ENCODE results near the gene SEMA5A. TPM values are rescaled to one million over a fixed set of nuclear protein-coding genes. Genes with fewer than 3 reads are reported as not detected.

SEMA5A gene
- polyA plus RNA-seq, 1 of the 3 experiments (the other 2 are of a cell fraction) = 0.58 TPM

DNA sequence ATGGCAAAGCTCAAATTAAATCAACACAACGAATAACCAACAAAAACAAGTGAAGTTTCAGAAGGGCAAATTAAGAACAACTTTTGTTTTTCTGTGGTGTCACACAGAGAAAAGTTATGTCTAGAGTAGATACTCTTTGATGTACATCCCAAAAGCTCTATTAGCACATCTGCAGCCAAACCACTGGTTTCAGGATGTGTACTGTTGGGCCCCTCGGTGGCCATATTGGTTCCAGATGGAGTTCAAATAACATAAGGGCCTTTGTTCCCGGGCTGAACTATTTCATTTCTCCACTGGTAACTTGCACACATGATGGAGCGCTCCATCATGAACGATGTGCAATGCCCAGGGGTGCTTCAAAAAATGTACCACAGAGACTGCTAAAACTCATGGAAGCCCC lies 126.1 kb downstream of the SEMA5A start:
- ChIA-PET POLR2A (no interaction called here), CTCF (no interaction called here)
- H3K9me3 ChIP-seq = no peaks in the 10 kb centered on the region
- H3F3A ChIP-seq (replicated peaks; ENCODE audit: insufficient read depth) = no peaks in the 10 kb centered on the region
- WGBS (ENCODE audit: low lambda C conversion rate) = 71% methylated on average over 5 of the region's 5 CpGs
- H3K79me2 ChIP-seq (ENCODE audit: insufficient read depth) = no peaks in the 10 kb centered on the region
- H3K27ac ChIP-seq (ENCODE audit: low read depth in 2 of 2, low read length in 1 of 2) = no peak overlapping the region
- H4K20me1 ChIP-seq (ENCODE audit: insufficient read depth) = no peaks in the 10 kb centered on the region
- H3K4me1 ChIP-seq (ENCODE audit: control insufficient read depth in 1 of 2, insufficient read depth in 2 of 2, low read depth in 1 of 2, low read length in 1 of 2) = peaks cover 0 to 4% of the 10 kb centered on the region in 2 experiments; a peak in 2 of 4 replicates
- H3K36me3 ChIP-seq (replicated peaks in 1 of 2; ENCODE audit: control insufficient read depth in 1 of 2, insufficient read depth in 2 of 2, low read length in 1 of 2) = no peaks in the 10 kb centered on the region
- no peak overlapping the region for H3K4me2 ChIP-seq
- no peak overlapping the region for H2AFZ ChIP-seq (ENCODE audit: low read depth)
- H3K27me3 ChIP-seq (ENCODE audit: insufficient read depth) = no peaks in the 10 kb centered on the region
- no peak for DNase-seq
- no peaks in the 10 kb centered on the region for H3K9me2 ChIP-seq
- TF ChIP-seq TEAD4 (IDR thresholded peaks at IDR 0.05; ENCODE audit: borderline replicate concordance, insufficient read depth) = no peak
- no peak for TF ChIP-seq GABPA (IDR thresholded peaks at IDR 0.05; ENCODE audit: low read depth)
- no peak for TF ChIP-seq RCOR1 (IDR thresholded peaks at IDR 0.05; ENCODE audit: low read length)
- no peak for TF ChIP-seq GATA2 (CRISPR knock-in tag; IDR thresholded peaks at IDR 0.05)
- no peak for TF ChIP-seq NFIC (IDR thresholded peaks at IDR 0.05; ENCODE audit: borderline replicate concordance)
- TF ChIP-seq FOSL2 (IDR thresholded peaks at IDR 0.05; ENCODE audit: borderline replicate concordance, low read depth) = no peak
- no peak for TF ChIP-seq ELF1 (IDR thresholded peaks at IDR 0.05)
- no peak for TF ChIP-seq FOXJ3 (CRISPR knock-in tag; IDR thresholded peaks at IDR 0.05)
- no peak for TF ChIP-seq SIN3A (IDR thresholded peaks at IDR 0.05; ENCODE audit: borderline replicate concordance, low read depth, low read length)
- TF ChIP-seq YY1 (IDR thresholded peaks at IDR 0.05; ENCODE audit: low read depth) = no peak
- TF ChIP-seq SMC3 (IDR thresholded peaks at IDR 0.05; ENCODE audit: low read depth, low read length) = no peak
- TF ChIP-seq, protein P1, sequence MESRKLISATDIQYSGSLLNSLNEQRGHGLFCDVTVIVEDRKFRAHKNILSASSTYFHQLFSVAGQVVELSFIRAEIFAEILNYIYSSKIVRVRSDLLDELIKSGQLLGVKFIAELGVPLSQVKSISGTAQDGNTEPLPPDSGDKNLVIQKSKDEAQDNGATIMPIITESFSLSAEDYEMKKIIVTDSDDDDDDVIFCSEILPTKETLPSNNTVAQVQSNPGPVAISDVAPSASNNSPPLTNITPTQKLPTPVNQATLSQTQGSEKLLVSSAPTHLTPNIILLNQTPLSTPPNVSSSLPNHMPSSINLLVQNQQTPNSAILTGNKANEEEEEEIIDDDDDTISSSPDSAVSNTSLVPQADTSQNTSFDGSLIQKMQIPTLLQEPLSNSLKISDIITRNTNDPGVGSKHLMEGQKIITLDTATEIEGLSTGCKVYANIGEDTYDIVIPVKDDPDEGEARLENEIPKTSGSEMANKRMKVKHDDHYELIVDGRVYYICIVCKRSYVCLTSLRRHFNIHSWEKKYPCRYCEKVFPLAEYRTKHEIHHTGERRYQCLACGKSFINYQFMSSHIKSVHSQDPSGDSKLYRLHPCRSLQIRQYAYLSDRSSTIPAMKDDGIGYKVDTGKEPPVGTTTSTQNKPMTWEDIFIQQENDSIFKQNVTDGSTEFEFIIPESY (IDR thresholded peaks at IDR 0.05; ENCODE audit: borderline replicate concordance, low read depth) = no peak
- no peak for TF ChIP-seq RAD21 (IDR thresholded peaks at IDR 0.05; ENCODE audit: low read length)
- no peak for TF ChIP-seq TAF1 (IDR thresholded peaks at IDR 0.05; ENCODE audit: borderline replicate concordance, low read depth, low read length)
- TF ChIP-seq, protein P2, sequence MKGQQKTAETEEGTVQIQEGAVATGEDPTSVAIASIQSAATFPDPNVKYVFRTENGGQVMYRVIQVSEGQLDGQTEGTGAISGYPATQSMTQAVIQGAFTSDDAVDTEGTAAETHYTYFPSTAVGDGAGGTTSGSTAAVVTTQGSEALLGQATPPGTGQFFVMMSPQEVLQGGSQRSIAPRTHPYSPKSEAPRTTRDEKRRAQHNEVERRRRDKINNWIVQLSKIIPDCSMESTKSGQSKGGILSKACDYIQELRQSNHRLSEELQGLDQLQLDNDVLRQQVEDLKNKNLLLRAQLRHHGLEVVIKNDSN (IDR thresholded peaks at IDR 0.05; ENCODE audit: borderline replicate concordance, low read depth) = no peak
- TF ChIP-seq, protein P3, sequence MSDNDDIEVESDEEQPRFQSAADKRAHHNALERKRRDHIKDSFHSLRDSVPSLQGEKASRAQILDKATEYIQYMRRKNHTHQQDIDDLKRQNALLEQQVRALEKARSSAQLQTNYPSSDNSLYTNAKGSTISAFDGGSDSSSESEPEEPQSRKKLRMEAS (IDR thresholded peaks at IDR 0.05; ENCODE audit: low read depth) = no peak
- TF ChIP-seq, protein P4, sequence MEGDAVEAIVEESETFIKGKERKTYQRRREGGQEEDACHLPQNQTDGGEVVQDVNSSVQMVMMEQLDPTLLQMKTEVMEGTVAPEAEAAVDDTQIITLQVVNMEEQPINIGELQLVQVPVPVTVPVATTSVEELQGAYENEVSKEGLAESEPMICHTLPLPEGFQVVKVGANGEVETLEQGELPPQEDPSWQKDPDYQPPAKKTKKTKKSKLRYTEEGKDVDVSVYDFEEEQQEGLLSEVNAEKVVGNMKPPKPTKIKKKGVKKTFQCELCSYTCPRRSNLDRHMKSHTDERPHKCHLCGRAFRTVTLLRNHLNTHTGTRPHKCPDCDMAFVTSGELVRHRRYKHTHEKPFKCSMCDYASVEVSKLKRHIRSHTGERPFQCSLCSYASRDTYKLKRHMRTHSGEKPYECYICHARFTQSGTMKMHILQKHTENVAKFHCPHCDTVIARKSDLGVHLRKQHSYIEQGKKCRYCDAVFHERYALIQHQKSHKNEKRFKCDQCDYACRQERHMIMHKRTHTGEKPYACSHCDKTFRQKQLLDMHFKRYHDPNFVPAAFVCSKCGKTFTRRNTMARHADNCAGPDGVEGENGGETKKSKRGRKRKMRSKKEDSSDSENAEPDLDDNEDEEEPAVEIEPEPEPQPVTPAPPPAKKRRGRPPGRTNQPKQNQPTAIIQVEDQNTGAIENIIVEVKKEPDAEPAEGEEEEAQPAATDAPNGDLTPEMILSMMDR (IDR thresholded peaks at IDR 0.05) = no peak
- TF ChIP-seq, protein P5, sequence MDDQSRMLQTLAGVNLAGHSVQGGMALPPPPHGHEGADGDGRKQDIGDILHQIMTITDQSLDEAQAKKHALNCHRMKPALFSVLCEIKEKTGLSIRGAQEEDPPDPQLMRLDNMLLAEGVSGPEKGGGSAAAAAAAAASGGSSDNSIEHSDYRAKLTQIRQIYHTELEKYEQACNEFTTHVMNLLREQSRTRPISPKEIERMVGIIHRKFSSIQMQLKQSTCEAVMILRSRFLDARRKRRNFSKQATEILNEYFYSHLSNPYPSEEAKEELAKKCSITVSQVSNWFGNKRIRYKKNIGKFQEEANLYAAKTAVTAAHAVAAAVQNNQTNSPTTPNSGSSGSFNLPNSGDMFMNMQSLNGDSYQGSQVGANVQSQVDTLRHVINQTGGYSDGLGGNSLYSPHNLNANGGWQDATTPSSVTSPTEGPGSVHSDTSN (IDR thresholded peaks at IDR 0.05) = no peak
- TF ChIP-seq RXRA (IDR thresholded peaks at IDR 0.05; ENCODE audit: borderline replicate concordance, low read depth) = no peak
- H3K9ac ChIP-seq = no peak overlapping the region
- H3K4me3 ChIP-seq (ENCODE audit: low read depth in 2 of 2, low read length in 1 of 2) = no peak overlapping the region
